Right lobe of liver (tissue), 6 donors: Measurements from ENCODE around the gene IL4I1. TPM values are rescaled to one million over a fixed set of nuclear protein-coding genes. Genes with fewer than 3 reads are reported as not detected.

Experiments
- ATAC-seq, 4 donors: fragments of 200-7000 bp; cut with Tn5 transposase; one replicate each; pipeline ENCODE4 v1.9.1; 2020; ENCODE audit warnings: mild to moderate bottlenecking in 4 of 4, moderate library complexity in 4 of 4
- DNase-seq, 3 donors: peaks; one replicate each; pipeline ENCODE4 v3.0.0-alpha.2; 2020
- H3K27ac ChIP-seq, 3 donors: fragments of 200-600 bp; one replicate each; pipeline ENCODE4 v1.8.0; 2022
- H3K27me3 ChIP-seq, 2 donors: fragments of 200-600 bp; one replicate each; pipeline ENCODE4 v1.8.0; 2022
- H3K36me3 ChIP-seq, 4 donors: fragments of 200-600 bp; sonication (generic) in 1 of 4; one replicate each; pipeline versions ENCODE4 v1.5.1 to v1.8.0; 2017 to 2022; ENCODE audit warnings: control low read depth in 1 of 4
- H3K4me1 ChIP-seq, 4 donors: fragments of 200-600 bp; sonication (generic) in 1 of 4; one replicate each; pipeline versions ENCODE4 v1.5.1 to v1.8.0; 2017 to 2022; ENCODE audit warnings: control low read depth in 1 of 4
- H3K4me3 ChIP-seq, 3 donors: fragments of 200-600 bp; one replicate each; pipeline ENCODE4 v1.8.0; 2022
- H3K9me3 ChIP-seq, 4 donors: fragments of 200-600 bp; sonication (generic) in 1 of 4; one replicate each; pipeline versions ENCODE4 v1.5.1 to v1.8.0; 2017 to 2022; ENCODE audit warnings: control low read depth in 1 of 4
- CTCF ChIP-seq, 4 donors: fragments of 200-600 bp in 3 of 4; fragments of 450-650 bp in 1 of 4; IDR thresholded peaks; one replicate each; pipeline versions ENCODE4 v1.5.1 to v1.8.0; 2016 to 2022; ENCODE audit warnings: antibody characterized with exemption in 4 of 4, mild to moderate bottlenecking in 2 of 4
- POLR2A ChIP-seq: fragments of 450-650 bp; IDR thresholded peaks from one replicate; pipeline ENCODE4 v1.6.1; 2017; ENCODE audit warnings: antibody characterized with exemption, mild to moderate bottlenecking
- WGBS: methylation state at CpG from one replicate; pipeline ENCODE4 v1.1.6; 2018; ENCODE audit warnings: low coverage, low lambda C conversion rate; ENCODE audit not compliant: insufficient coverage; ENCODE audit errors: missing lambda C conversion rate; 5-methylcytosine and 5-hydroxymethylcytosine counted together
- intact Hi-C, 2 donors: fragments of 100-400 bp; cut with DNase I; formaldehyde crosslinking; loops; one replicate each; pipeline versions ENCODE4 v1.11.2 to v1.14.1; 2022
- total RNA-seq, 6 experiments: library from RNA; depleted of rRNA in 2 of 6; stranded (reverse); fragments of >200 nt in 2 of 6; fragmentation: NEBNext Ultra II Directional in 3 of 6; extraction: Animal tissue kit (Norgen Biotek cat#: 25700) in 3 of 6; gene quantifications; one replicate each; pipeline versions ENCODE4 v1.1.0 to v1.2.4, GENCODE V29; 2016 to 2023
- donor health status: DM: no; HTN: yes; CAD: no.
- donor health status: DM: no; HTN: no; CAD: no.
- donor health status: DM: no; HTN: no; CAD: no.
- donor health status: DM: no; HTN: yes; CAD: no.
- donor health status: DM: no; HTN: yes; CAD: no.

The IL4I1 gene
- total RNA-seq, 6 experiments from 2014 or later: 0.56 to 4.2 (median 1.0) TPM; not detected in 3

- peaks cover 0 to 17% (median 8%) of the 10 kb centered on the region in 4 donors for H3K4me1 ChIP-seq
- peaks cover under 1 to 44% (median 25%) of the 10 kb centered on the region in 4 donors for H3K36me3 ChIP-seq
- ATAC-seq: no peak
- WGBS: 100% methylated on average over 1 of the region's 9 CpGs
- no peaks in the 10 kb centered on the region for H3K27me3 ChIP-seq
- TF ChIP-seq POLR2A (no peak), CTCF (IDR thresholded peaks at IDR 0.05) (no peak)
- no peaks in the 10 kb centered on the region for H3K9me3 ChIP-seq
- no peak overlapping the region for H3K4me3 ChIP-seq
- H3K27ac ChIP-seq: peak overlapping the region in 1 of 3 donors; percentile 97
- peak in 2 of 3 donors; percentile 30 to 55 for DNase-seq
- intact Hi-C loops: no loop called here
Measured at GRCh38 chr19:49878744-49879070, 18.0 kb downstream of the IL4I1 start.

GRCh38 chr19:49877879-49878743 is 18.6 kb downstream of the IL4I1 start:
- peaks cover 0 to 17% (median 8%) of the 10 kb centered on the region in 4 donors for H3K4me1 ChIP-seq
- DNase-seq: peak; percentile 99 to 100 (median 100)
- TF ChIP-seq CTCF (IDR thresholded peaks at IDR 0.05) (no peak), POLR2A (no peak)
- H3K27ac ChIP-seq: peak overlapping the region; percentile 97 to 99 (median 98)
- peaks cover 0 to 38% (median 22%) of the 10 kb centered on the region in 4 donors for H3K36me3 ChIP-seq
- ATAC-seq: peak; percentile 69 to 81 (median 76)
- peak overlapping the region; percentile 77 to 88 (median 88) for H3K4me3 ChIP-seq
- intact Hi-C loops: no loop called here
- H3K27me3 ChIP-seq: no peaks in the 10 kb centered on the region
- WGBS: 30% methylated on average over 6 of the region's 41 CpGs
- no peaks in the 10 kb centered on the region for H3K9me3 ChIP-seq

- Histone ChIP-seq H3K9me3 (no peaks in the 10 kb centered on the region), H3K4me1 (peaks cover 0 to 17% (median 8%) of the 10 kb centered on the region in 4 donors), H3K27ac (peak within 1 kb of the TSS; percentile 97 to 99 (median 98)), H3K27me3 (no peaks in the 10 kb centered on the region), H3K36me3 (peaks cover 0 to 30% (median 14%) of the 10 kb centered on the region in 4 donors), H3K4me3 (peak within 1 kb of the TSS; percentile 77 to 88 (median 88))
- no peak for TF ChIP-seq CTCF (IDR thresholded peaks at IDR 0.05)
- TF ChIP-seq POLR2A: peak; percentile 83
- ATAC-seq (peak; percentile 74 to 86 (median 82)), DNase-seq (peak; percentile 99 to 100 (median 99))
- under 1% methylated on average over 32 of the region's 61 CpGs for WGBS
- intact Hi-C loops: no loop called here
Measured at GRCh38 chr19:49877020-49877878, 19.4 kb downstream of the IL4I1 start, which contains the start of the genes AKT1S1 and TBC1D17. Gene AKT1S1, minus strand, starts transcription at chr19:49877355. Its CDS starts 4,060 bp downstream, at chr19:49873295. Gene TBC1D17, plus strand, starts transcription at chr19:49877702. Its CDS starts 22 bp downstream, at chr19:49877724.

GRCh38 chr19:49876422-49877019 is 20.2 kb downstream of the IL4I1 start:
- DNase-seq (peak; percentile 98 to 99 (median 98)), ATAC-seq (peak; percentile 66 to 76 (median 73))
- peak overlapping the region; percentile 77 to 88 (median 88) for H3K4me3 ChIP-seq
- TF ChIP-seq CTCF (IDR thresholded peaks at IDR 0.05): no peak
- TF ChIP-seq POLR2A: no peak
- peaks cover 0 to 17% (median 8%) of the 10 kb centered on the region in 4 donors for H3K4me1 ChIP-seq
- H3K27me3 ChIP-seq: no peaks in the 10 kb centered on the region
- peaks cover 0 to 24% (median 9%) of the 10 kb centered on the region in 4 donors for H3K36me3 ChIP-seq
- no peaks in the 10 kb centered on the region for H3K9me3 ChIP-seq
- 0% methylated on average over 19 of the region's 46 CpGs for WGBS
- H3K27ac ChIP-seq: peak overlapping the region; percentile 97 to 99 (median 98)
- intact Hi-C loops: no loop called here
